Measurements from ENCODE around the gene SPIN1. TPM values are rescaled to one million over a fixed set of nuclear protein-coding genes. Genes with fewer than 3 reads are reported as not detected.

Gene SPIN1
- polyA plus RNA-seq, 3 donors, result 11.0 to 14.0 (median 11.3) TPM

GRCh38 chr9:88378317-88378716 lies 9.9 kb upstream of the SPIN1 start:
- Mint-ChIP-seq H3K36me3 (no peaks in the 10 kb centered on the region), H3K27ac (no peak overlapping the region)
- intact Hi-C loops (cut with micrococcal nuclease), result no loop called here

GRCh38 chr9:88379352-88379751 lies 8.9 kb upstream of the SPIN1 start:
- Histone ChIP-seq H3K4me3 (replicated peaks in 1 of 3; ENCODE audit: low read depth in 2 of 3, low read length in 3 of 3) (no peak overlapping the region), H2AFZ (ENCODE audit: insufficient read depth, low read depth, low read length, poor library complexity, severe bottlenecking) (no peak overlapping the region), H3K4me1 (ENCODE audit: control insufficient read depth in 1 of 2, insufficient read depth in 2 of 2, low read length in 2 of 2) (peaks cover 4 to 6% of the 10 kb centered on the region in 2 donors), H3K79me2 (ENCODE audit: insufficient read depth, low read length) (no peaks in the 10 kb centered on the region), H4K20me1 (ENCODE audit: insufficient read depth, low read length) (no peaks in the 10 kb centered on the region), H3K9me3 (replicated peaks in 1 of 2; ENCODE audit: control insufficient read depth in 1 of 2, insufficient read depth in 1 of 2, low read length in 2 of 2) (peaks cover 0 to 10% of the 10 kb centered on the region in 2 donors), H3K9ac (ENCODE audit: insufficient read depth, low read length, poor library complexity, severe bottlenecking) (no peak overlapping the region), H3K27me3 (ENCODE audit: control insufficient read depth in 2 of 2, insufficient read depth in 2 of 2, low read length in 2 of 2) (no peaks in the 10 kb centered on the region), H3K36me3 (replicated peaks in 1 of 2; ENCODE audit: control insufficient read depth in 1 of 2, insufficient read depth in 2 of 2, low read length in 2 of 2) (no peaks in the 10 kb centered on the region), H3K27ac (ENCODE audit: low read depth in 1 of 2, low read length in 2 of 2) (no peak overlapping the region), H3K4me2 (replicated peaks; ENCODE audit: extremely low read depth, low read length, poor library complexity, severe bottlenecking) (no peak overlapping the region)
- Mint-ChIP-seq H3K36me3 (no peaks in the 10 kb centered on the region), H3K27me3 (ENCODE audit: low read depth in 3 of 3) (peaks cover 0 to 3% (median 1%) of the 10 kb centered on the region in 3 donors), H3K27ac (no peak overlapping the region), H3K4me3 (no peak overlapping the region), H3K9me3 (peaks cover 3 to 16% (median 12%) of the 10 kb centered on the region in 7 donors), H3K4me1 (peaks cover 10% of the 10 kb centered on the region)
- no peak for TF ChIP-seq CTCF (IDR thresholded peaks at IDR 0.05)
- WGBS (ENCODE audit: insufficient coverage), result 100% methylated on average over 1 of the region's 3 CpGs
- intact Hi-C loops (cut with micrococcal nuclease), result no loop called here
- DNase-seq, result no peak

More at GRCh38 chr9:88378317-88378716, 9.9 kb upstream of the SPIN1 start:
- no peak overlapping the region for H3K27ac ChIP-seq (ENCODE audit: low read depth in 1 of 2, low read length in 2 of 2)
- DNase-seq, result no peak
- H3K4me2 ChIP-seq (replicated peaks; ENCODE audit: extremely low read depth, low read length, poor library complexity, severe bottlenecking), result no peak overlapping the region
- H3K4me3 ChIP-seq (replicated peaks in 1 of 3; ENCODE audit: low read depth in 2 of 3, low read length in 3 of 3), result no peak overlapping the region
- H3K27me3 ChIP-seq (ENCODE audit: control insufficient read depth in 2 of 2, insufficient read depth in 2 of 2, low read length in 2 of 2), result no peaks in the 10 kb centered on the region
- no peak for TF ChIP-seq CTCF (IDR thresholded peaks at IDR 0.05)
- WGBS (ENCODE audit: insufficient coverage), result 100% methylated on average over 1 of the region's 2 CpGs
- H3K9ac ChIP-seq (ENCODE audit: insufficient read depth, low read length, poor library complexity, severe bottlenecking), result no peak overlapping the region
- no peaks in the 10 kb centered on the region for H3K79me2 ChIP-seq (ENCODE audit: insufficient read depth, low read length)
- H3K36me3 ChIP-seq (replicated peaks in 1 of 2; ENCODE audit: control insufficient read depth in 1 of 2, insufficient read depth in 2 of 2, low read length in 2 of 2), result no peaks in the 10 kb centered on the region
- H4K20me1 ChIP-seq (ENCODE audit: insufficient read depth, low read length), result no peaks in the 10 kb centered on the region
- H2AFZ ChIP-seq (ENCODE audit: insufficient read depth, low read depth, low read length, poor library complexity, severe bottlenecking), result no peak overlapping the region
- peaks cover 2 to 4% of the 10 kb centered on the region in 2 donors for H3K4me1 ChIP-seq (ENCODE audit: control insufficient read depth in 1 of 2, insufficient read depth in 2 of 2, low read length in 2 of 2)
- H3K27me3 Mint-ChIP-seq (ENCODE audit: low read depth in 3 of 3), result peaks cover 0 to 3% (median 1%) of the 10 kb centered on the region in 3 donors
- peaks cover 3 to 16% (median 12%) of the 10 kb centered on the region in 7 donors for H3K9me3 Mint-ChIP-seq
- peaks cover 7% of the 10 kb centered on the region for H3K4me1 Mint-ChIP-seq
- H3K9me3 ChIP-seq (replicated peaks in 1 of 2; ENCODE audit: control insufficient read depth in 1 of 2, insufficient read depth in 1 of 2, low read length in 2 of 2), result peaks cover 0 to 10% of the 10 kb centered on the region in 2 donors
- H3K4me3 Mint-ChIP-seq, result no peak overlapping the region

Data from CD14-positive monocyte (primary cell).